Ovary (tissue), 3 donors: ENCODE measurements around the gene IL21R.

ENCODE experiments used
- EP300 ChIP-seq: sonication (generic); formaldehyde crosslinking; IDR thresholded peaks from one replicate; pipeline ENCODE4 v1.6.1; 2017; ENCODE audit warnings: antibody characterized with exemption
- POLR2A ChIP-seq: fragments of 450-650 bp; IDR thresholded peaks from one replicate; pipeline ENCODE4 v1.6.1; 2017; ENCODE audit warnings: antibody characterized with exemption, mild to moderate bottlenecking, moderate library complexity
- TF ChIP-seq, protein P1 (sequence below), 3 donors: fragments of 450-650 bp in 2 of 3; fragments of 200-600 bp in 1 of 3; IDR thresholded peaks; one replicate each; pipeline versions ENCODE4 v1.5.1 to v1.8.0; 2016 to 2022; ENCODE audit warnings: antibody characterized with exemption in 3 of 3, mild to moderate bottlenecking in 1 of 3
- donor health status: DM: no; HTN: no; CAD: no.

DNA sequence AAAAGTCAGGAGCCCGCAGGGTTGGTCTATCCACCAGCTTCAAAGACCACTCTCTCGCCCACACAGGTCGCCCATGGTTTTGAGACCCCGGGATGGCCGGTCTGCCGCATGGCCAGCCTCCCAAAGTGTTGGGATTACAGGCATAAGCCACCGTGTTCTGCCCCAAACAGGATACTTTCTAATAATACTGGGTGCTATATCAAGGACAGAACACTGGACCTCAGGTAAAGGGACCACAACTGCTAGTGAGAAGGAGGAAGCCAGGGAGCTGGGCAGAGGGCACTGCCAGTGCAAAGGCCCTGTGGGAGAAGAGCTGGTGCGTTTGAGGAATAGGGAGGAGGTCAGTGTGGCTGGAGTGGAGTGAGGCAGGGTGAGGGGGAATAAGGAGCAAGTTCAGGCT is 34.1 kb downstream of the IL21R start:
- TF ChIP-seq POLR2A (no peak), EP300 (no peak)
- TF ChIP-seq, protein P1, sequence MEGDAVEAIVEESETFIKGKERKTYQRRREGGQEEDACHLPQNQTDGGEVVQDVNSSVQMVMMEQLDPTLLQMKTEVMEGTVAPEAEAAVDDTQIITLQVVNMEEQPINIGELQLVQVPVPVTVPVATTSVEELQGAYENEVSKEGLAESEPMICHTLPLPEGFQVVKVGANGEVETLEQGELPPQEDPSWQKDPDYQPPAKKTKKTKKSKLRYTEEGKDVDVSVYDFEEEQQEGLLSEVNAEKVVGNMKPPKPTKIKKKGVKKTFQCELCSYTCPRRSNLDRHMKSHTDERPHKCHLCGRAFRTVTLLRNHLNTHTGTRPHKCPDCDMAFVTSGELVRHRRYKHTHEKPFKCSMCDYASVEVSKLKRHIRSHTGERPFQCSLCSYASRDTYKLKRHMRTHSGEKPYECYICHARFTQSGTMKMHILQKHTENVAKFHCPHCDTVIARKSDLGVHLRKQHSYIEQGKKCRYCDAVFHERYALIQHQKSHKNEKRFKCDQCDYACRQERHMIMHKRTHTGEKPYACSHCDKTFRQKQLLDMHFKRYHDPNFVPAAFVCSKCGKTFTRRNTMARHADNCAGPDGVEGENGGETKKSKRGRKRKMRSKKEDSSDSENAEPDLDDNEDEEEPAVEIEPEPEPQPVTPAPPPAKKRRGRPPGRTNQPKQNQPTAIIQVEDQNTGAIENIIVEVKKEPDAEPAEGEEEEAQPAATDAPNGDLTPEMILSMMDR (IDR thresholded peaks at IDR 0.05), result no peak
